K562 (cell line): ENCODE results near the gene ST3GAL3. TPM values are rescaled to one million over a fixed set of nuclear protein-coding genes. Genes with fewer than 3 reads are reported as not detected.

Source experiments
- ARHGAP35 ChIP-seq: fragments of 450-650 bp; IDR thresholded peaks from 2 replicates; pipeline ENCODE4 v1.6.1; 2018; ENCODE audit not compliant: partially characterized antibody
- EHMT2 ChIP-seq: fragments of 450-650 bp; IDR thresholded peaks from 2 replicates; pipeline ENCODE4 v1.6.1; 2018; ENCODE audit warnings: antibody characterized with exemption
- EP300 ChIP-seq: IDR thresholded peaks from 2 replicates; pipeline ENCODE4 v1.6.1; 2012; ENCODE audit warnings: low read length, improper control_type of control experiment
- MXI1 ChIP-seq: IDR thresholded peaks from 2 replicates; pipeline ENCODE4 v1.6.1; 2011; ENCODE audit warnings: low read depth, mild to moderate bottlenecking, improper control_type of control experiment, low read length
- MYC ChIP-seq, 2 experiments: fragments of 250-450 bp in 1 of 2; sonication (Bioruptor Pico) in 1 of 2; IDR thresholded peaks; 2 replicates each; pipeline versions ENCODE4 v1.5.1 to v1.6.1; 2012 to 2021; ENCODE audit warnings: low read depth in 2 of 2, borderline replicate concordance in 1 of 2, improper control_type of control experiment in 1 of 2, low read length in 1 of 2, mild to moderate bottlenecking in 1 of 2, moderate library complexity in 1 of 2
- TOE1 ChIP-seq, 2 experiments: fragments of 450-650 bp in 1 of 2; sonication (generic) in 1 of 2; formaldehyde crosslinking in 1 of 2; IDR thresholded peaks; 2 replicates each; pipeline versions ENCODE4 v1.7.1 to v1.8.0; 2016 to 2022; ENCODE audit warnings: borderline replicate concordance in 2 of 2, mild to moderate bottlenecking in 2 of 2, antibody characterized with exemption in 1 of 2, inconsistent platforms in 1 of 2, low read depth in 1 of 2, missing genetic modification reagents in 1 of 2, moderate library complexity in 1 of 2
- TRIM28 ChIP-seq: fragments of 450-650 bp; IDR thresholded peaks from 2 replicates; pipeline ENCODE4 v1.6.1; 2017
- ZNF311 ChIP-seq: fragments of 250-450 bp; sonication (Bioruptor Pico); IDR thresholded peaks from 2 replicates; pipeline ENCODE4 v1.4.0; 2020; ENCODE audit warnings: mild to moderate bottlenecking, moderate library complexity
- ZNF830 ChIP-seq: fragments of 250-450 bp; sonication (Bioruptor Pico); IDR thresholded peaks from 2 replicates; pipeline ENCODE4 v1.5.0; 2021; ENCODE audit warnings: mild to moderate bottlenecking
- polyA plus RNA-seq, 8 experiments: library from polyadenylated mRNA; depleted of rRNA in 4 of 8; stranded (reverse) in 5 of 8; unstranded in 3 of 8; fragments of >200 nt; fragmentation: Nextera tagmentation in 2 of 8; fragmentation: Illumina TruSeq in 1 of 8; extraction: Ambion mirVana in 2 of 8; extraction: Trizol in 1 of 8; gene quantifications; 2 replicates each; pipeline versions ENCODE4 v1.2.1 to v1.2.3, GENCODE V29; 2011 to 2014; ENCODE audit warnings: inconsistent platforms in 1 of 8, missing spikeins in 1 of 8
- total RNA-seq, 7 experiments: library from RNA; depleted of rRNA in 6 of 7; stranded (reverse); fragments of >200 nt in 6 of 7; fragmentation: Illumina TruSeq in 2 of 7; extraction: Trizol in 2 of 7; gene quantifications; 2 replicates each; pipeline versions ENCODE4 v1.2.1 to v1.2.3, GENCODE V29; 2011 to 2021; ENCODE audit warnings: low replicate concordance in 1 of 7
- TF ChIP-seq, protein P1 (sequence below), 2 experiments: fragments of 450-650 bp; IDR thresholded peaks; 2 replicates each; pipeline ENCODE4 v1.6.1; 2016; ENCODE audit warnings: mild to moderate bottlenecking in 2 of 2, borderline replicate concordance in 1 of 2, low read depth in 1 of 2, moderate library complexity in 1 of 2
- TF ChIP-seq, protein P2 (sequence below): sonication (generic); formaldehyde crosslinking; IDR thresholded peaks from 2 replicates; pipeline ENCODE4 v1.9.0; 2022; ENCODE audit warnings: mild to moderate bottlenecking, missing genetic modification reagents
- TF ChIP-seq, protein P3 (sequence below): fragments of 450-650 bp; IDR thresholded peaks from 2 replicates; pipeline ENCODE4 v1.6.1; 2016; ENCODE audit warnings: mild to moderate bottlenecking
- TF ChIP-seq, protein P4 (sequence below): fragments of 250-450 bp; sonication (Bioruptor Pico); IDR thresholded peaks from 2 replicates; pipeline ENCODE4 v1.8.0; 2021; ENCODE audit warnings: moderate library complexity, mild to moderate bottlenecking, inconsistent platforms

Gene ST3GAL3
- total and polyA plus RNA-seq, 9 of the 15 experiments (the other 6 are each of a cell fraction or from before 2014, with no cell fraction given), result 1.2 to 18.9 (median 11.0) TPM

DNA sequence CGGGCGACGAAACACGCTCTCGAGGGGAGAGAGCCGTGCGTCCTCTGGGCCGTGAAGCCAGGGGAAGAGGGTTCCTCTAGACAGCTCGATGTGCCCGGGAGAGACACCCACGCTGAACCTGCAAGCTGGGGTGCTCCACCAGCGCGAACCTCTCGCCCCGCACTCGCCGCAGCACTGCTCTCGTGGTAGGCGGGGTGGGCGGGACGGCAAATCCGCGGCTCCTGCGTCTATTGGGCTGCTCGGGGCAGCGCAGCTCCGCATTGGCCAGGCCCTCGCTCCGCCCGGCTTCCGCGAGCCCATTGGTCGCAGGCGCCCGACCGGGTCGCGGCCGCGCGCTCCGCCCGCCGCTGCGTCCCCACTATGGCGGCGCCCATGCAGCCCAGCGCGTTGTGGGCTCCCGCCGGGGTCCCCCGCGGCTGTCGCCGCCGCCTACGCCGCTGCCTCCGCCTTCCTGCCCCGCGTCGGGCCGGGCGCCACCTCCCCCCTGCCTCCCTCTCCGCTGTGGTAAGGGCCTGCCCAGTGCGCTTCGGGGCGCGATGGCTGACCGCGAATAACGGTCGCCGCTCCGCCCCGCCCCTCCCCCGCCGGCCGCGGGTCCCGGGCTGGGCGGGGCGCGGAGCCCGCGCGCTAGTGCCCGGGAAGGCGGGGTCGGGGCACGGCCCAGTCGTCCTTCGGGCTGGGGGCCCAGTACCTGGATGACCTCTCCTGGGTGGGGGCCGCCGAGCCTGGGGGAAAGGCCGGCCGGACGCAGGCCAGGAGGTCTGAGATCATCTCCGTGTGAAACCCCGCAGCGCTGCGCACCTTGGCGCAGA is at the start of gene ST3GAL3 (continued):
- TF ChIP-seq, protein P1, sequence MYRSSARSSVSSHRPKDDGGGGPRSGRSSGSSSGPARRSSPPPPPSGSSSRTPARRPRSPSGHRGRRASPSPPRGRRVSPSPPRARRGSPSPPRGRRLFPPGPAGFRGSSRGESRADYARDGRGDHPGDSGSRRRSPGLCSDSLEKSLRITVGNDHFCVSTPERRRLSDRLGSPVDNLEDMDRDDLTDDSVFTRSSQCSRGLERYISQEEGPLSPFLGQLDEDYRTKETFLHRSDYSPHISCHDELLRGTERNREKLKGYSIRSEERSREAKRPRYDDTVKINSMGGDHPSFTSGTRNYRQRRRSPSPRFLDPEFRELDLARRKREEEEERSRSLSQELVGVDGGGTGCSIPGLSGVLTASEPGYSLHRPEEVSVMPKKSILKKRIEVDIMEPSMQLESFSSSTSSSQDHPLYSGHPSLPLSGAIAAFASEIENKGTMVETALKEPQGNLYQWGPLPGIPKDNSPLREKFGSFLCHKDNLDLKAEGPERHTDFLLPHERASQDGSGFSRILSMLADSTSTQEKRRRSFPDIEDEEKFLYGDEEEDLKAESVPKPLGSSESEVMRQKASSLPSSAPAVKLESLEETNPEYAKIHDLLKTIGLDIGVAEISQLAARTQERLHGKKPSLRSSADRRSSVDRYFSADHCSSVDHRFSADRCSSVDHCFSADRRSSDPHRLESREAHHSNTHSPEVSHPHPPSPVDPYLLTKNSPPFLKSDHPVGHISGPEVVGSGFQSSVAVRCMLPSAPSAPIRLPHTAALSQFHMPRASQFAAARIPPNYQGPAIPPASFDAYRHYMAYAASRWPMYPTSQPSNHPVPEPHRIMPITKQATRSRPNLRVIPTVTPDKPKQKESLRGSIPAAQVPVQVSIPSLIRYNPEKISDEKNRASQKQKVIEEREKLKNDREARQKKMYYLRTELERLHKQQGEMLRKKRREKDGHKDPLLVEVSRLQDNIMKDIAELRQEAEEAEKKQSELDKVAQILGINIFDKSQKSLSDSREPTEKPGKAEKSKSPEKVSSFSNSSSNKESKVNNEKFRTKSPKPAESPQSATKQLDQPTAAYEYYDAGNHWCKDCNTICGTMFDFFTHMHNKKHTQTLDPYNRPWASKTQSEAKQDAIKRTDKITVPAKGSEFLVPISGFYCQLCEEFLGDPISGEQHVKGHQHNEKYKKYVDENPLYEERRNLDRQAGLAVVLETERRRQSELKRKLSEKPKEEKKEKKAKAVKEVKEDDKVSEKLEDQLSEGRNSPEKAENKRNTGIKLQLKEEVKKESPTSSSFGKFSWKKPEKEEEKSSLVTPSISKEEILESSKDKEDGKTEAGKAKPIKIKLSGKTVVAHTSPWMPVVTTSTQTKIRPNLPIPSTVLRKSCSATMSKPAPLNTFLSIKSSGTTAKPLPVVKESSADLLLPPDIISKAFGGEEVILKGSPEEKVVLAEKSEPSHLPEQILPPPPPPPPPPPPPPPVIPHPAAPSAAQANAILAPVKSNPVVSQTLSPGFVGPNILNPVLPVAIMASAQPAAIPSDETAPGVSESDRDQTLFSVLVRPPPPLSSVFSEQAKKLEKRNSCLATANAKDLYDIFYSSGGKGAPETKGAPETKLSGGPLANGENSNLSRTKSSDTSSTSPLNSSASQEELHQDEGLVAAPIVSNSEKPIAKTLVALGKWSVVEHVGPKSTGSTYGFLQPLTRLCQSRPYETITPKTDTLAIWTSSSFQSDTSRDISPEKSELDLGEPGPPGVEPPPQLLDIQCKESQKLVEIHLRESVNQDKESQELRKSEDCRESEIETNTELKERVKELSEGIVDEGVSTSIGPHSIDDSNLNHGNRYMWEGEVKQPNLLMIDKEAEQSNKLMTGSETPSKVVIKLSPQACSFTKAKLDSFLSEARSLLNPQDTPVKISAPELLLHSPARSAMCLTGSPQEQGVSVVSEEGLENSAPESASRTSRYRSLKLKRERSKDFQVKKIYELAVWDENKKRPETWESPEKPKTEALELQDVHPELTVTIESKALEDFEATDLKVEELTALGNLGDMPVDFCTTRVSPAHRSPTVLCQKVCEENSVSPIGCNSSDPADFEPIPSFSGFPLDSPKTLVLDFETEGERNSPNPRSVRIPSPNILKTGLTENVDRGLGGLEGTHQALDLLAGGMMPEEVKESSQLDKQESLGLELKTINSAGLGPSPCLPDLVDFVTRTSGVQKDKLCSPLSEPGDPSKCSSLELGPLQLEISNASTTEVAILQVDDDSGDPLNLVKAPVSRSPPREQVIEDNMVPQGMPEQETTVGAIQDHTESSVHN (IDR thresholded peaks at IDR 0.05; ENCODE audit: borderline replicate concordance in 1 of 2, low read depth in 1 of 2), result no peak
- TF ChIP-seq TOE1 (IDR thresholded peaks at IDR 0.05; ENCODE audit: borderline replicate concordance) (no peak; the same call in none of the 2 replicates), TOE1 (CRISPR knock-in tag; IDR thresholded peaks at IDR 0.05; ENCODE audit: borderline replicate concordance, low read depth) (no peak), ZNF311 (CRISPR knock-in tag) (no peak), MXI1 (no peak), ZNF830 (CRISPR knock-in tag) (no peak), MYC (IDR thresholded peaks at IDR 0.05; ENCODE audit: low read depth, low read length) (peak; percentile 89), MYC (CRISPR knock-in tag; IDR thresholded peaks at IDR 0.05; ENCODE audit: borderline replicate concordance, low read depth) (peak; percentile 11; the same call in 1 of the 2 replicates), ARHGAP35 (no peak), EHMT2 (no peak), TRIM28 (no peak; the same call in 1 of the 2 replicates), EP300 (peak; percentile 21; the same call in 1 of the 2 replicates)
- TF ChIP-seq, protein P2, sequence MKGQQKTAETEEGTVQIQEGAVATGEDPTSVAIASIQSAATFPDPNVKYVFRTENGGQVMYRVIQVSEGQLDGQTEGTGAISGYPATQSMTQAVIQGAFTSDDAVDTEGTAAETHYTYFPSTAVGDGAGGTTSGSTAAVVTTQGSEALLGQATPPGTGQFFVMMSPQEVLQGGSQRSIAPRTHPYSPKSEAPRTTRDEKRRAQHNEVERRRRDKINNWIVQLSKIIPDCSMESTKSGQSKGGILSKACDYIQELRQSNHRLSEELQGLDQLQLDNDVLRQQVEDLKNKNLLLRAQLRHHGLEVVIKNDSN (CRISPR knock-in tag), result peak; percentile 62
- TF ChIP-seq, protein P3, sequence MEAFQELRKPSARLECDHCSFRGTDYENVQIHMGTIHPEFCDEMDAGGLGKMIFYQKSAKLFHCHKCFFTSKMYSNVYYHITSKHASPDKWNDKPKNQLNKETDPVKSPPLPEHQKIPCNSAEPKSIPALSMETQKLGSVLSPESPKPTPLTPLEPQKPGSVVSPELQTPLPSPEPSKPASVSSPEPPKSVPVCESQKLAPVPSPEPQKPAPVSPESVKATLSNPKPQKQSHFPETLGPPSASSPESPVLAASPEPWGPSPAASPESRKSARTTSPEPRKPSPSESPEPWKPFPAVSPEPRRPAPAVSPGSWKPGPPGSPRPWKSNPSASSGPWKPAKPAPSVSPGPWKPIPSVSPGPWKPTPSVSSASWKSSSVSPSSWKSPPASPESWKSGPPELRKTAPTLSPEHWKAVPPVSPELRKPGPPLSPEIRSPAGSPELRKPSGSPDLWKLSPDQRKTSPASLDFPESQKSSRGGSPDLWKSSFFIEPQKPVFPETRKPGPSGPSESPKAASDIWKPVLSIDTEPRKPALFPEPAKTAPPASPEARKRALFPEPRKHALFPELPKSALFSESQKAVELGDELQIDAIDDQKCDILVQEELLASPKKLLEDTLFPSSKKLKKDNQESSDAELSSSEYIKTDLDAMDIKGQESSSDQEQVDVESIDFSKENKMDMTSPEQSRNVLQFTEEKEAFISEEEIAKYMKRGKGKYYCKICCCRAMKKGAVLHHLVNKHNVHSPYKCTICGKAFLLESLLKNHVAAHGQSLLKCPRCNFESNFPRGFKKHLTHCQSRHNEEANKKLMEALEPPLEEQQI, result no peak
- TF ChIP-seq, protein P4, sequence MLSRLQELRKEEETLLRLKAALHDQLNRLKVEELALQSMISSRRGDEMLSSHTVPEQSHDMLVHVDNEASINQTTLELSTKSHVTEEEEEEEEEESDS (CRISPR knock-in tag), result no peak
